ENCODE results near the gene CYTL1.
A peak's percentile ranks its signal among the peaks of the same experiment; 100 is the strongest.

Gene CYTL1

DNA sequence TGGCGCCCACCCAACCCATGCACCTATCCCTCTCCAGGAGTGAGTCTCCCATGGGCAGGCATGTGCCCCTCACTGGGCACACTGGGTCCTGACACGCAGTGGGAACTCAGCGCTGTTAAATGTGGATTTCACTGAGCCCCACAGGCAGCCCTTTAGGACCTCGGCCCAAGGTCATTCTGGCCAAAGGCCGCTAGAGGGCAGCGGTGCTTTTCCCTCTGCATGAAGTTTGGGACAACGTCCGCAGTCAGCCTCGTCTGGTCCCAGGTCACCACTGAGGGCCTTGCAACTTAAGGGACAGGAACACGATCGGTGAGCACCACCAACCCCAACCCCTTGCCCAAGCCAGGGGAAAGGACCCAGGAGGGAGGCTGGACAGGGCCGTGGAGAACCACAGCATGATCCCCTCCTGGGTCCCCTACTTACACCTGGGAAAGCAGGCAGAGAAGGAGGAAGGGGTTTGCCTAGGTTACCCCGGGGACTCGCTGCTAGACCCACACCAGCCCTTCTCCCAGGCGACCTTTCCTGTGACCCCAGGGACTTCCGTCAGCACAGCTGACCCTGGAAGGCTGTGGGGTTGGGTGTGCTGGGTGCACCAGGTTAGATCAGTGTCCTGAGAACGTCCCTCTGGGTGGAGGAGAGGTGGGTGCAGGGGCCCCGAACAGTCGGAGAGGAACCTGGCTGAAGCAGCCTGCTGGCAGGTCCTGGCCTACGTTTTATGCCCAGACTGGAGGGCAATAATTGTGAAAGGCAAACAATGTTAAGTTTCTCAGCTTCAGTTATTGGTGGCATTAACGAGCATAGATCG lies 24.0 kb downstream of the CYTL1 start:
- DNase-seq: peak; percentile 2

DNA sequence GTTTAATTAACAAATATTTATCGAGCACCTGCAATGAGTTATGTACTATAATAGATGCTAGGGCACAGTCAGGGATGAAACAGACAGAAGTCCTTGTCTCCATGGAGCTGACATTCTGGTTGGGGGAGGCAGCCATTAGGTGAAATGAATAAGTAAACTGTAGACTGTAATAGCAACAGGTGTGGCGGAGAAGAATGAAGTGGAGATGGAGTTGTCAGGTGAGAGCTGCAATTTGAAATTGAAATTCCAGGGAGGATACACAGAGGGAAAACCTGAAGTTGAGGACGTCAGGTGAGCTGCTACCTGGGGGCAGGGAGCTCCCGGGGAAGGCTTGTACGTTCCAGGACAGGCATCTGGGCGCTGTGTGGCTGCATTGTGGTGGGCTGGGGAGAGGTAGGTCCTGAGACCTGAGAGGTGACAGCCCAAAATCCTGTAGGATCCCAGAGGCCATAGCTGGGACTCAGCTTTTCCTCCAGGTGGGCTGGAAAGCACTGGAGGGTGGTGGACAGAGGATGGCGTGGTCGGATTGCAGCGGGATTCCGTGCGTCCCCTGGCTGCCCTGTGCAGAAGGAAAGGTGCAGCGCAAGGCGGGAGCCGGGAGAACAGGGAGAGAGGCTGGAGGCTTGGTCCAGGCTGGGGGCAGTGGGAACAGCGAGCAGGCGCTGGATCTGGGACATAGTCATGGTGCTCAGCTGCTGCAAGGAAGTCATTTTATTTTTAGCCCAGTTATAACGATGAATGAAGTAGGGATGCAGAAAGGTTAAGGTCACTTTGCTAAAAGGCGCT lies 24.8 kb downstream of the CYTL1 start:
- no peak for DNase-seq

DNA sequence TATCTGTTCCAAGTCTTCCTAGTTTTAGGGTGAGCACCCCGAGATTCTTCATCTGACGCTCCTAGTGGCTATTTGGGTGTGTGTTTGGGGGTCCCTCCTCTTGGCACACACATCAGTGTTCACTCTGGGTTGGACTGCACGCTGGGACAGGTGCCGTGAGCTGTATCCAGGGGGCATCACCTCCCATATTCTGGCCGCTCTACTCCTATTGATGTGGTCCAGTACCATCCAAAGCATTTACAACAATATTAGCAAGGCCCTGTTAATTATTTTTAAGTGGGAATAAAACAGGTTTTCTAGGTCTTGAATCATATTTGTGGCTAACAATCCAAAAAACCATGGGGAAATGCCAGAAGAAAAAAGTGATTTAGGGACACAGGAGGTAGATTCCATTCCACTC lies 26.4 kb downstream of the CYTL1 start:
- no peak for DNase-seq

DNA sequence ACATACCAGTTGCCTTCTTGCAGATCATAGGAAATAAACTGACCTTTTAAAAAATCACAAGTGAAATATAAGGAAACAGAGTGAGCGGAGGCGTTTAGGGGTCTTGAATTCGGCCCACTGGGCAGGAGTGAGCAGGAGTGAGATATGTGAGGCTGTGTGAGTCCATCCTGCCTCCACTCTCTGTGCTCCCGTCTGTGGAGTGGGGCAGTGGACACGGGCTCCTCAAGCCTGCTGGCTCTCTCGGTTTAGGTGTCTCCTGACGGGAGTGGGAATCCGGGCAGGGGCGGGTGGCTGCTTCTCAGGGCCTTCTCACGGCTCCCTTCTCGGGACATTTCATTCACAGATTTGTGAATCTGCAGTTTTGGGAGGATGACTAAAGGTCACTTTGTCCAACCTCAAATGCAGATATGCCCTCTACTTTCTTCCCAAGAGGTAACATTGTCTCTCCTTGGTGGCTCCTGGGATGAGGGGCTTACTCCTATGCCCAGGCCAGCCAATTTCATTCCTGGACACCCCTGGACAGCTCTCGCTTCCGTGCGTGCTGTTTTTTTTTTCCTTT lies 27.6 kb downstream of the CYTL1 start:
- DNase-seq: no peak

DNA sequence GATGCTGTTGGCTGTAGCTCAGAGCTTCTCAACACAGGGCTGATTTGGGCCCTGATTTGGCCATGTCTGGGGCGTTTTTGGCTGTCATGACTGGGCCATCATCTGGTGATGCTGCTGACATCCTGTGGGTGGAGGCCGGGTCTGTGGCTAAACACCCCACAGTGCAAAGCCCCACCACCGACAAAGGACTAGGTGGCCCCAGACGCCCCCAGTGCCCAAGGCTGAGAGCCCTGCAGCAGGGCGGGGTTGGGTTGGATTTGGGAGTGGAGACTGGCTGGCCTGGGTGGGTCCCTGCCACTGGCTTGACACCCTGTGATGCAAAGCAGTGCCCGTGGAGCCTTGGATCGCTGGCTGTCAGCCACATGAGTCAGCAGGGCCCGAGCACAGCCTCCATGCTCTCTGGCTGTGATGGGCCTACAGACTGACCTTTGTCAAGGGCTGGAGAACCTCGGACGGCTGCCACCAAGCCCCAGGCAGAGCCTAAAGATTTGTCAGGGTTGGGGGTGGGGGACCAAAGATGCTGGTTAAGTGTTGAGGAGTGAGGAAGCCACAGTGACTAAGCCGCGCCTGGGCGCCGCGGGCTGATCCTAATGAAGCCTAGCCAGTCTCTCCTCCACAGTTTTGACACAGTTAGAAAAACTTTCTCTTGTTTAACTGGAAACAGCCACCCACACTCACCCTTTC lies 28.3 kb downstream of the CYTL1 start:
- DNase-seq: no peak

DNA sequence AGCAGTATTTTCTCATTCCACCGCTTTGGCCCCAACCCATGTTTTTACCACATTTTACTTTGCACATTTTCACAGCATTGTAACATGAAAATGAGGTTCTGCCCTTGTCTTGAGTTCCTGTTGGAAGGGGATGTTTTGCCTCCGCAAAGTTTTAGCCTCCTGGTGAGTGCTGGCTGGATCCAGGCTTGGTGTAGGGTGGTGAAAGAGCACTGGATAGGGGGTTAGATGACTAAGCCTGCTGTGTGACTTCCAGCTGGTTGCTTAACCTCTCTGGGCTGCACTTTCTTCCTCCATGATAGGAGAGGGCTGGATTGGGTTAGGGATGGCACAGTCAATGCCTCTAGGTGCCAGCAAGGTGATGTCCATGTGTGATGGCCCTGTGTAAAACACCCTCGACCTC lies 28.9 kb downstream of the CYTL1 start:
- DNase-seq: no peak

DNA sequence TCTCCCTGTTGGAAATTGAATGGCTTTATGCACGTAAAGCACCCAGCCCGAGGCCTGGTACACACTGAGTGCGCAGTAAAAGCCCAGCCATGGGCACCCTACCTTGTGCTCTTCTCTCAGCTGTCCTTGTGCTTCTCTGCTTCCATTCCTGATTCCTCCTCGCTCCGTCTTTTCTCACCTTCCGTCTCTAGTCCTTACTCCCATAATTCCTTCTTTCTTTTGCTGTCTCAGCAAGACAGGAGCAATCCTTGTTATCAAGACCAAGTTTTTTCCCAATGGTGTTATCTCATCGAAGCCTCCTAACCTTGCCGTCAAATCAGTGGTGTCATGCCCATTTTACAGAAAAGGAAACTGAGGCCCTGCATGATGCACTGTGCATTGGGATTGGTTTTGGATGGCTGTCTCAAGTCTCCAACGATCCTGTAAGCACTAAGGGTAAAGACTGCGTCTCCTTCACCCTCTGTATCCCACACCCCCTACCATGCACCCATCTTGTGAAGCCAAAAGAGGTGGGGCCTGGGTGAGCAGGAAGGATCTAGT lies 30.1 kb downstream of the CYTL1 start:
- DNase-seq: no peak

DNA sequence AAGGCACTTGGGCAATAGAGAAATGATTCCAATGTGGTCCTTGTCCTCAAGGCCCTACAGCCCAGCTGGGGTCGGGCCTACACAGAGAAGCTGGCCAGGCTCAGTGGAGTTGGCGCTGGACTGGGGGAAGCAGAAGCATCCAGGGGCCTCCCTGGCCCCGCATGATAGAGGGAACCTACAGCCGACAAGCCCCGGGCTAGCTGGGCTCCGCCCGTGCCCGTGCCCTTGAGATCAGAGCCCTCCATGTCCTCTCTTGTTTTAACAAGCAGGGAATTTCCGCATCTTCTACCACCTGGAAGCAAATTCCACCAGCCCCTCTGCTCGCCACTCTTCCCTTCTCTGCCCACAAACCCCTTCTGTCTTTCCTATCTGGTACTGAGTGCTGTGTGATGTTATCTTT lies 31.6 kb downstream of the CYTL1 start:
- DNase-seq: no peak

DNA sequence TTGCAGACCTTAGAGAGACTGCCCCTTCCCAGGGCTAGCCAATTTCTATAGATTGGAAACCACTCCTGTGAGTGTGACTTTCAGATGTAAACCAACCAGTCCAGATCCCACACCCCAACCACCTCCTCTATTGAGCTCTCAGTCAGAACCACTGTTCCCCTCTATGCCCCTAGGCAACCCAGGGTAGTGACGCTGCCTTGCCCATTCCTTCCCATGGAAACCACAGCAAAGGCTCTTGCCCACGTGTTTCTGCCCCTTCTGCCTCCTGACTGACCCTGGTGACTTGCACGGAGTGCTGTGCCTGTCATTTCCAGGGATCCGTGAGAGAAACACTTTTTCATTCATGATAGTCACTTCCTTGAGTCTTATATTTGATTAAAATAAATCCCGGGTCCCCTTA lies 32.4 kb downstream of the CYTL1 start:
- DNase-seq: no peak

DNA sequence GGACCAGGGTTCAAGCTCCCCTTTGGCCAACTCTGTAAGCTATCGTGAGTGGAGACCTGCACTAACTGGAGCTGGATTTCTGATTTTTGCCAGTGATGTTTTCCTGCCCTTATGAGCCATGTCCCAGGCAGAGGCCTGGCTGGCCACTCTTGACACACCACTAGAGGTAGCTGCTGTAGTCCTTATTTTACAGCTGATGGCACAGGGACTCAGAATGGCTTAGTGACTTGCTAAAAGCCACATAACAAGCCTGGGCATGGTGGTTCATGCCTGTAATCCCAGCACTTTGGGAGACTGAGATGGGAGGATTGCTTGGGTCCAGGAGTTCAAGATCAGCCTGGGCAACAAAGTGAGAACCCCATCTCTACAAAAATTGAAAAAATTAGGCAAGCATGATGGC lies 33.4 kb downstream of the CYTL1 start:
- DNase-seq: no peak

DNA sequence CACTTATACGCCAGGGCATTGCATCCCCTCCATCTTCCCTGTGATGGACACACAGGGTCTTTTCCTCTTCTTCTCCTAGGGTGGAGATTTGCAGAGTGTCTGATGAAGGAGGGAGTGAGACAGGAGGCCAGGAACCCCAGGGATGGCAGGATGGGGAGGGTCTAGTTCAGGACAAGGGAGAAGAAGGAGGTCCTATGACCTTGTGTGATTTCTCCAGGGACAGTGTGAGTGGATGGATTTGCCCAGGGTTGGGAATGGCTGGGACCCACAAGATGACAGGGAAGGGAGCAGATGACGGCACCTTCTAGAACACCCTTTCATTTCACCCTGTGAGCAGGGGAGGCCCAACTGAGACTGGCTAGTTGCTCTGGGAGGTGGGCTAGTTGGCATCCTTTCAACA lies 34.2 kb downstream of the CYTL1 start:
- DNase-seq: no peak

DNA sequence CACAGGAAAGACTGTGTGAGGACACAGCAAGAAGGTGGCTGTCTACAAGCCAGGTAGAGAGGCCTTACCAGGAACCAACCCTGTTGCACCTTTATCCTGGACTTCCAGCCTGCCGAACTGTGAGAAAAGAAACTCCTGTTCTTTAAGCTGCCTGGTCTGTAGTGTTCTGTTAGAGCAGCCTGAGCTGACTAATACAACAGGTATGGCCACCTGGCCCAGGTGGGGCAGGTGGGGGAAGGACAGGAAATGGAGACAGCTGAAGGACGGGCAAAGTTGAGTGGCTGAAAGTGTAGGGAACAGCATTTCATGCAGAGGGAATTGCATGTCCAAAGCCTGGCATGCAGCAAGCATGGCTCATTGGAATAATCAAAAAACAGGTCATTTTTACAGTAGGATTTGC lies 35.1 kb downstream of the CYTL1 start:
- no peak for DNase-seq

DNA sequence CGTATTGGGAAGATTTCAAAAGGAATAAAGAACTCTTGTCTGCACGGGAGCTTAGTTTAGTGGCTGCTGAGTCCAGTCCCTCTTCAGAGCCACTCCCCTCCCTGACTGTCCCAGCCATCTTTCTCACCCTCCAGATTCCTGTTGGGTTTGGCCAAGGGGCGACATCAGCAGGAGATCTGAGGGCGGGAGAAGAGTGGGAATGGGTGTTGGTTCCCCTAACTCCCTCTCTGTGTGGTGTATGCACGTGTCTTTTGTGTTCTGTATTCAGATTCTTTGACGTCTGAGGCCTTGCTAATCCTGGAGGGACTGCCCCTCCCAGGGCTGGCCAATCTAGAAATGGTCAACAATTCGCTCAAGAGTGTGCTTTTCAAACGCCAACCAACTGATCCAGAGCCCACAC lies 37.4 kb downstream of the CYTL1 start:
- no peak for DNase-seq

DNA sequence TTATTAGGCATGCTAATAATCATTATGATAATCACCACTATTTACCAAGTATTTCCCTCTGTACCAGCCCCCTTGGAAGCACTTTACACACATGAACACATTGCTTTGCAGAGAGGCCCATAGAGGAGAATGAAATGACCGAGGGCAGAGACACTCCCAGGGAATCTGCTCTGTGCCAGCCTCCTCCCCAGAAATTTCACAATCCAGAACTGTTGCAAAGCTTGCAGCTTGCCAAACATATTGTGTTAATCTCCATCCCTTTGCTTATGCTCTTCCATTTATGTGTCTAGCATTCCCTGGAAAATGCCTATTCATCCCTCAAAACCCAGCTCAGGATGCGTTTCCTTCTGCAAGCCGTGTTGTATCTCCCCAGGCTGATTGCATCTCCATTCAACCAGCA lies 37.8 kb downstream of the CYTL1 start:
- DNase-seq: no peak

DNA sequence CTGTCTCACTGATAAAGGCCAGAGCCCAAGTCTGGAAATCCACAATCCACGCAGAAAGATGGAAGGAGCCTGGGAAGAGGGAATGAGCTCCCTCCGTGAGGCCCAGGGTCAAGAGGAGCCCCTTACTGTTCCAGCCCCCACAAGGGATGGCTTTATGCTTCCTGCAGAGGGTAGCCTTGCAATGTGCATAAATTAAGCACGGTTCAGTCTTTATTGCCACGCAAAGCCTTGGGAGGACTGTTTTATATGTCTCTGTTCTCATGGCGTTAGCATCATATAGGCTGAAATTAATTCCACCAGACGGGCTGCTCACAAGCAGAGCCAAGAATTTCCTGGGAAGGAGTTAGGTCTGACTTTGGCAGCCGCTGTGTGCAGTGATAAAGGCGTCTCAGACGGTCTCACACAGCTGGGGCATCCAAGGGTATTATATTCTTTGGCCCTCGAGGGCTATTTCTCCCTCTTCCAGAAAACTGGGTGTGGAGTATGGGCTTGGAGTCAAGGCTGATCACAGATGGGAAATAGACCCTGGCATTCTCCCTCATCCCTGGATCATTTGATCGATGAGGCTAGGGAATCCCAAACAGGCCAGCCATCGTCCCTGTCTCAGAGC lies 38.5 kb downstream of the CYTL1 start:
- no peak for DNase-seq

DNA sequence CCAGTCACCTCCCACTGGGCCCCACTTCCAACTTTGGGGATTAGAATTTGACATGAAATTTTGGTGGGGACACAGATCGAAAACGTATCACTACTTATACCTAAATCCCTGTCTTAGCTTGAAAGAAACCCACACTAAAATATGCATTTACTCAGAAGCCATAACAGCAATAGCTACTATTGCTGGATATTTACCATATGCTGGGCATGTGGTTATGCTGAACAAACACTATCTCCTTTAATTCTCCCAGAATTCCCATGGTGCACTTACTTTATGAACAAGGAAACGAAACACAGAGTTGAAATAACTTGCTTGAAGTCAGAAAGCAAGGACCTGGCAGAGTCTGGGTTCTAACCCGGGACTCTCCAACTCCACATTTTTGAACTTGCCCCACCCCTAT lies 39.3 kb downstream of the CYTL1 start:
- no peak for DNase-seq

DNA sequence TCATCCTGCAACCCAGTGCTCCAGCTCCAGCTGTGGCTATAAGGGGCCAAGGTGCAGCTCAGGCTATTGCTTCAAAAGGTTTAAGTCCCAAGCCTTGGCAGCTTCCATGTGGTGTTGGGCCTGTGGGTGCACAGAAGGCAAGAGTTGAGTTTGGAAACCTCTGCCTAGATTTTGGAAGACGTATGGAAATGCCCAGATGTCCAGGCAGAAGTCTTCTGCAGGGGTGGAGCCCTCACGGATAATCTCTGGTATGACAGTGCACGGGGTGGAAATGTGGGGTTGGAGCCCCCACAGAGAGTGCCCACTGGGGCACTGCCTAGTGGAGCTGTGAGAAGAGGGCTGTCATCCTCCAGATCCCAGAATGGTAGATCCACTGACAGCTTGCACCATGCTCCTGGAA lies 44.5 kb downstream of the CYTL1 start:
- no peak for DNase-seq

DNA sequence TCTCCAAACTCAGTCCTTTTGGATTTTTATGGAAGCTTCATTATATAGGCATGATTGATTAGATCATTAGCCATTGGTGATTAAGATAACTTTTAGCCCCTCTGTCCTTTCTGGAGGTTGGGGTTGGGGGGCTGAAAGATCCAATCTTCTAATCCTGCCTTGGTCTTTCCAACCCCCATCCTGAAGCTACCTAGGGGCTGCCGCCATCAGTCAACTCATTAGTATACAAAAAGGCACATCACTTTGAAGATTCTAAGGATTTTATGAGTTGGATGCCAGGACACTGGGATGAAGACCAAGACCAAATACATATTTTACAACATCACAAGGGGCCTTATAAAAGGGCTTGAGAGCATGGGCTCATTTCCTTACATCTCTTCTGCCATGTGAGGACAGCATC lies 47.5 kb downstream of the CYTL1 start:
- DNase-seq: no peak

DNA sequence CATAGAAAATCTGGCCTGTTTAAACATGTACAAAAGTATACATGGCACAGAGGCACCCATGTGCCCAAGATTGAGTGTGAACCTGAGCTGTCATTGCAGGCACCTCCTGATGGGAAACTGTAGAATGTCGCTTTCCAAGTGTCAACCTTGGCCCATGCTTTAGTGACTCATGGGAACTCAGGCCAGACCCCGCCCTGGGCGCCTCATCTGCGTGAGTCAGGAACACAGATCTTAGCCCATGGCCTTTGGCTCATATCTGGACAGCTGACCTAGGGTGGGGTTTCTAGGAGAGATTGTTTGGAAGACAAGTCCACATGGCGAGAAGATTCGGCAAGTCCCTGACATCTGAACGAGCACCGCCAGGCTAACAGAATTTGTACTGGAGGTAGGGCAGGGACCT lies 50.0 kb downstream of the CYTL1 start:
- DNase-seq: no peak

DNA sequence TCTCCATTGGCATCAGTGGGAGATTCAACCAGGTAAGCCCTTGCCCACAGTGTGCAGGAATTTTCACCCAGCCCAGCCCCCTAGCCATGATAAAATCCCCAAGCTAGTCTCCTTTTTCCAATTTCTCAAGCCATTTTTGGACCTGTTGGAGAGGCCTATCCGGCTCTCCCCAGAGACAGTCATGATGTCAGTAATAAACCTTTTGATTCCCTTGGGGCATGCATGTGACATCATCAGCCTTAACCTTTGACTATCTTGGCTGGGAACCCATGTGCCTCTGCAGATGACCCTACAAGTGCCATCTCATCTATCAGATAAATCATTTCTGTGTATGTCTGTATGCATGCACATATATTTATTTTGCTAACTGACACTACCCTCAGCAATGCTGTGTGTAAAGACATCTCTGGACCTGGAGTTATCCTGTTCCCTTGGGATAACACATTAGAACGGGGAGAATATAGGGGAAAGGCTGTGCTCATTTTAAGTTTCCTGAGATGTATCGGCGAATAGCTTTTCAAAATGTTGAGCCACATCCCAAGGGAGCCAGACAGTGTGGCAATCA lies 51.0 kb downstream of the CYTL1 start:
- DNase-seq: no peak
